HFFc6 (cell line): ENCODE results near the gene GPX3. TPM values are rescaled to one million over a fixed set of nuclear protein-coding genes. Genes with fewer than 3 reads are reported as not detected.

Experiments
- DNase-seq: peaks from one replicate; pipeline ENCODE4 v3.0.0-alpha.2; 2018
- H3K27ac Mint-ChIP-seq: 2 replicates; pipeline ENCODE4 v1.8.0; 2020; ENCODE audit warnings: mild to moderate bottlenecking, mixed read lengths
- H3K27me3 Mint-ChIP-seq: 2 replicates; pipeline ENCODE4 v1.8.0; 2021; ENCODE audit warnings: mild to moderate bottlenecking, moderate library complexity, mixed read lengths; ENCODE audit not compliant: insufficient read depth
- H3K36me3 Mint-ChIP-seq: 2 replicates; pipeline ENCODE4 v1.8.0; 2021; ENCODE audit warnings: low read depth, mixed read lengths
- H3K4me1 Mint-ChIP-seq: 2 replicates; pipeline ENCODE4 v1.8.0; 2020; ENCODE audit warnings: low read depth, mixed read lengths
- H3K4me3 Mint-ChIP-seq: 2 replicates; pipeline ENCODE4 v1.8.0; 2020; ENCODE audit warnings: mild to moderate bottlenecking, moderate library complexity, mixed read lengths
- H3K9me3 Mint-ChIP-seq: 2 replicates; pipeline ENCODE4 v1.8.0; 2020; ENCODE audit warnings: mild to moderate bottlenecking, mixed read lengths
- total RNA-seq, 6 experiments: library from RNA; stranded (reverse); fragmentation: NEBNext Ultra II Directional; extraction: Animal tissue kit (Norgen Biotek cat#: 25700); gene quantifications; 2 replicates in 1 of 6; 3 replicates in 5 of 6; pipeline ENCODE4 v1.2.3, GENCODE V29; 2021
- TF ChIP-seq, protein P1 (sequence below): fragments of 200-600 bp; sonication (generic); IDR thresholded peaks from 2 replicates; pipeline ENCODE4 v1.5.0; 2021; ENCODE audit warnings: antibody characterized with exemption, mild to moderate bottlenecking

The GPX3 gene
- total RNA-seq, 6 experiments from 2014 or later: 0.66 to 1.2 (median 0.77) TPM

DNA sequence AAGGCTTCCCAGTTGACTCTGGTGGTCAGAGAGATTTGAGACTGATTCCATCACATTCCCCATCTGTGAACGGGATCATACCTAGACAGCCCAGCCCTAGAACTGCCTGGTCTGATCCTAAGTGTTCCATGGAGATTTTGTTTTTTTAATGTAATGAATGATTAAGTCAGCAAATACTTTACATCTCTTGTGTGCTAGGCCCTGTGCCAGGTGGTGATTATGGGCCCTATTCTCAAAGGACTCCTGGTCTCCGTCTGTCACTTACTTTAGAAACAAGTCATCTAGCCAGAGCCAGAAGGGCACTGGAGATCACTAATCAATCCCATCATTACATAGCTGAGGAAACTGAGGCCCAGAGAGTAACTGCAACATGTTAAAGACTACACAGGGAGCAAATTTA lies 1.1 kb upstream of the GPX3 start:
- peak overlapping the region; percentile 8; the same call in 1 of the 2 replicates for H3K27ac Mint-ChIP-seq
- peaks cover 33% of the 10 kb centered on the region for H3K4me1 Mint-ChIP-seq
- H3K36me3 Mint-ChIP-seq: no peaks in the 10 kb centered on the region
- peak; percentile 23 for DNase-seq
- H3K9me3 Mint-ChIP-seq: no peaks in the 10 kb centered on the region
- peaks cover 8% of the 10 kb centered on the region for H3K27me3 Mint-ChIP-seq
- no peak overlapping the region for H3K4me3 Mint-ChIP-seq
- TF ChIP-seq, protein P1, sequence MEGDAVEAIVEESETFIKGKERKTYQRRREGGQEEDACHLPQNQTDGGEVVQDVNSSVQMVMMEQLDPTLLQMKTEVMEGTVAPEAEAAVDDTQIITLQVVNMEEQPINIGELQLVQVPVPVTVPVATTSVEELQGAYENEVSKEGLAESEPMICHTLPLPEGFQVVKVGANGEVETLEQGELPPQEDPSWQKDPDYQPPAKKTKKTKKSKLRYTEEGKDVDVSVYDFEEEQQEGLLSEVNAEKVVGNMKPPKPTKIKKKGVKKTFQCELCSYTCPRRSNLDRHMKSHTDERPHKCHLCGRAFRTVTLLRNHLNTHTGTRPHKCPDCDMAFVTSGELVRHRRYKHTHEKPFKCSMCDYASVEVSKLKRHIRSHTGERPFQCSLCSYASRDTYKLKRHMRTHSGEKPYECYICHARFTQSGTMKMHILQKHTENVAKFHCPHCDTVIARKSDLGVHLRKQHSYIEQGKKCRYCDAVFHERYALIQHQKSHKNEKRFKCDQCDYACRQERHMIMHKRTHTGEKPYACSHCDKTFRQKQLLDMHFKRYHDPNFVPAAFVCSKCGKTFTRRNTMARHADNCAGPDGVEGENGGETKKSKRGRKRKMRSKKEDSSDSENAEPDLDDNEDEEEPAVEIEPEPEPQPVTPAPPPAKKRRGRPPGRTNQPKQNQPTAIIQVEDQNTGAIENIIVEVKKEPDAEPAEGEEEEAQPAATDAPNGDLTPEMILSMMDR: no peak

DNA sequence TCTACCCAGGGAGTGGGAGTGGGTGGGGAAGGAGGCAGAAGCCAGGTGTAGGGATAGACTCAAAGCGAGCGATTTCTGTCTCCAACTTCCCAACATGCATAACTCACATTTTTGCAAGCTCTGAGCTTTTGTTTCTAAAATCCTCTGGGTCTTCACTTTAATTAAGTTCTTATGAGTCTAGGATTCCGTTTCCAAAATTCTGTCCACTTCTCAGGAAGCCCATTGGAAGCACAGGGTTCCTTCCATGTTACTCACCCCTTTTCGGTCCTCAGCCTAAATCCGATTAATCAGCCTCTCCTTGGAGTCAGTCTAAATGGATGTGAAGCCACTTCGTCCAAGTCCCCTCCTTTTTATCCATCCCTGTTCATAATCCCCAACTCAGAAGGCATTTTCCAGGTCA lies 1.4 kb downstream of the GPX3 start:
- Mint-ChIP-seq H3K27me3 (peaks cover 11% of the 10 kb centered on the region), H3K36me3 (peaks cover 13% of the 10 kb centered on the region), H3K27ac (no peak overlapping the region), H3K9me3 (no peaks in the 10 kb centered on the region), H3K4me1 (peaks cover 39% of the 10 kb centered on the region), H3K4me3 (no peak overlapping the region)
- DNase-seq: no peak
- TF ChIP-seq, protein P1: no peak

- TF ChIP-seq, protein P1: no peak
- DNase-seq: no peak
- Mint-ChIP-seq H3K9me3 (no peaks in the 10 kb centered on the region), H3K36me3 (peaks cover 13% of the 10 kb centered on the region), H3K27me3 (peaks cover 11% of the 10 kb centered on the region), H3K27ac (no peak overlapping the region), H3K4me1 (peaks cover 39% of the 10 kb centered on the region), H3K4me3 (no peak overlapping the region)
Measured at GRCh38 chr5:151022511-151023018, 2.2 kb downstream of the GPX3 start.

GRCh38 chr5:151023047-151023615 lies 2.7 kb downstream of the GPX3 start:
- no peak overlapping the region for H3K4me3 Mint-ChIP-seq
- H3K9me3 Mint-ChIP-seq: no peaks in the 10 kb centered on the region
- TF ChIP-seq, protein P1: no peak
- peaks cover 39% of the 10 kb centered on the region for H3K4me1 Mint-ChIP-seq
- peaks cover 11% of the 10 kb centered on the region for H3K27me3 Mint-ChIP-seq
- H3K27ac Mint-ChIP-seq: no peak overlapping the region
- peaks cover 13% of the 10 kb centered on the region for H3K36me3 Mint-ChIP-seq
- DNase-seq: no peak

DNA sequence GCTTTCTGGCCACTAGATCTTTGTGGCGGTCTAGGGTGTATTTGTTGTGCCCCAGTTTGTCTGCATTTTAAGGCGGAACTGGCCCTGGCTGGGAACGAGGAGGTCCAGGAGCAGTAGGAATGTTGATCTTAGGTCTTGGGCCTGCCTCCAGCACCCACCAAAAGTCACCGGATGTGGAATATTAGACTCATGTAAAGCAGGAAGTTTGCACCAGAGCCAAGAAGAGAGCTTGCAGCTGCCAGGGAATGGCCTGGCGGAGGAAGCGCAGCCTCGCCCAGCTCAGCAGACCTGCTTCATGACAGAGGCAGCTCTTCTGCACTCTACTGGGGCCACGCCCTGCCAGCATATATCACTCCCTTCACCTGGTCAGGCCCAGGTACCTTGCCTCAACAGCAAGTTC lies 3.3 kb downstream of the GPX3 start:
- no peak overlapping the region for H3K4me3 Mint-ChIP-seq
- peaks cover 38% of the 10 kb centered on the region for H3K4me1 Mint-ChIP-seq
- TF ChIP-seq, protein P1: no peak
- no peaks in the 10 kb centered on the region for H3K9me3 Mint-ChIP-seq
- peaks cover 11% of the 10 kb centered on the region for H3K27me3 Mint-ChIP-seq
- H3K27ac Mint-ChIP-seq: no peak overlapping the region
- no peak for DNase-seq
- peaks cover 18% of the 10 kb centered on the region for H3K36me3 Mint-ChIP-seq
